Breast epithelium (tissue), 4 donors: ENCODE results near the gene MSL1. TPM values are rescaled to one million over a fixed set of nuclear protein-coding genes. Genes with fewer than 3 reads are reported as not detected.

Experiments
- DNase-seq, 2 donors: peaks; one replicate each; pipeline ENCODE4 v3.0.0-alpha.2; 2019; ENCODE audit warnings: low spot score in 2 of 2
- H3K27ac ChIP-seq, 2 donors: fragments of 200-600 bp; sonication (generic) in 1 of 2; one replicate each; pipeline ENCODE4 v1.5.1; 2016 to 2019; ENCODE audit warnings: mild to moderate bottlenecking in 1 of 2
- H3K27me3 ChIP-seq, 2 donors: fragments of 200-600 bp; sonication (generic) in 1 of 2; one replicate each; pipeline versions ENCODE4 v1.5.1 to v1.6.0; 2017 to 2019; ENCODE audit warnings: control low read depth in 1 of 2, mild to moderate bottlenecking in 1 of 2
- H3K36me3 ChIP-seq: fragments of 200-600 bp; one replicate; pipeline ENCODE4 v1.5.1; 2019
- H3K4me1 ChIP-seq, 2 donors: fragments of 200-600 bp; sonication (generic); one replicate each; pipeline ENCODE4 v1.5.1; 2016 to 2019; ENCODE audit warnings: control low read depth in 1 of 2
- H3K4me3 ChIP-seq, 3 donors: fragments of 200-600 bp; sonication (generic); 1 replicate in 2 of 3; 2 replicates in 1 of 3; pipeline ENCODE4 v1.5.1; 2016 to 2019; ENCODE audit warnings: mild to moderate bottlenecking in 3 of 3, moderate library complexity in 2 of 3
- H3K9me3 ChIP-seq, 2 donors: fragments of 200-600 bp; sonication (generic) in 1 of 2; one replicate each; pipeline ENCODE4 v1.5.1; 2016 to 2019; ENCODE audit warnings: control low read depth in 1 of 2
- POLR2A ChIP-seq: fragments of 450-650 bp; IDR thresholded peaks from one replicate; pipeline ENCODE4 v1.6.1; 2016; ENCODE audit warnings: antibody characterized with exemption, mild to moderate bottlenecking, moderate library complexity
- POLR2AphosphoS5 ChIP-seq, 3 donors: sonication (generic); formaldehyde crosslinking; IDR thresholded peaks; one replicate each; pipeline ENCODE4 v1.6.1; 2017; ENCODE audit warnings: antibody characterized with exemption in 3 of 3
- intact Hi-C: fragments of 100-400 bp; cut with DNase I; formaldehyde crosslinking; loops from one replicate; pipeline ENCODE4 v1.15.1; 2023; ENCODE audit warnings: low total_unique reads
- total RNA-seq, 3 donors: library from RNA; depleted of rRNA; stranded (reverse); fragments of >200 nt; gene quantifications; one replicate each; pipeline ENCODE4 v1.1.0, GENCODE V29; 2016
- TF ChIP-seq, protein P1 (sequence below), 3 donors: fragments of 450-650 bp; IDR thresholded peaks; one replicate each; pipeline ENCODE4 v1.5.1; 2016 to 2017; ENCODE audit warnings: antibody characterized with exemption in 3 of 3, mild to moderate bottlenecking in 3 of 3, moderate library complexity in 3 of 3

The MSL1 gene
- total RNA-seq, 3 donors from 2014 or later: 49.3 to 79.3 (median 78.2) TPM

DNA sequence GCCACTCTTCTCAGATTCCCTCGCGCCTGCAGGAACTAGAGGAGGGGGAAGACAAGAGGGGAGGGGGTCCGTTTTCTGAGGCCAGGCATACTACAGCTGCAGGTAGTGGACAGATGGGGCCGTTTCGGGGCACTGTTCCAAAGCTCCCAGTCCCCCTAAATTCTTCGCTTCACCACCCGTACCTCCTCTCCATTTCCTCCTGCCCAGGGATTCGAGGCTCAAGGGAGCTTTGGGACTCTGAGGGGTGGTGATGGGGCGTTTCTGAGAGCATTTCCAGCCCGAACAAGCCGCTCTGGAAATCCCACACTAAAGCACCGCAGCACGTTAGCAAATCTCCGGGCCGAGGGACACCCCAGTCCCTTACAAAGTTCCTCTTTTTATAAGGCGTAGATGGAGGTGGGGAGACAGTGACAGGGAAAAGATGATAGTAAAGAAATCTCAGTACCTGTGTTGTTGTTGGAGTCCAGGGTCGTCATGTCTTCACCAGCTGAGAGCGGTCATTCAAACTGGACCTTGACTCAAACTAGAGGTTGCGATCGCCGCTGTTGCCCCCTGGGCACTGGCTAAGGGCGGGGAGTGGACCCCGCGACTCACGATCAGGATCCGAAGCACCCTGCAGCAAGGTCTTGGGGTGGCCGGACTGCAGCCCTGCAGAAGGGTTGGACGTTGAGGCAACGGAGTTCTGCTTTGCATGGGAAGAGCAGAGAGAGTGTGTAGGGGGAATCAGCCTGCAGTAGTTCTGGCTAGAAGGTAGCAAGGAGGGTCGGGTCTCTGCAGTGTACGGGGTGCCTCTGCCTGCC lies 22.0 kb upstream of the MSL1 start:
- intact Hi-C loops: no loop called here
- Histone ChIP-seq H3K27ac (peak overlapping the region; percentile 95 to 99), H3K4me3 (peak overlapping the region; percentile 64 to 84 (median 80)), H3K27me3 (no peaks in the 10 kb centered on the region), H3K4me1 (peaks cover 30 to 47% of the 10 kb centered on the region in 2 donors), H3K36me3 (no peaks in the 10 kb centered on the region), H3K9me3 (no peaks in the 10 kb centered on the region)
- TF ChIP-seq, protein P1, sequence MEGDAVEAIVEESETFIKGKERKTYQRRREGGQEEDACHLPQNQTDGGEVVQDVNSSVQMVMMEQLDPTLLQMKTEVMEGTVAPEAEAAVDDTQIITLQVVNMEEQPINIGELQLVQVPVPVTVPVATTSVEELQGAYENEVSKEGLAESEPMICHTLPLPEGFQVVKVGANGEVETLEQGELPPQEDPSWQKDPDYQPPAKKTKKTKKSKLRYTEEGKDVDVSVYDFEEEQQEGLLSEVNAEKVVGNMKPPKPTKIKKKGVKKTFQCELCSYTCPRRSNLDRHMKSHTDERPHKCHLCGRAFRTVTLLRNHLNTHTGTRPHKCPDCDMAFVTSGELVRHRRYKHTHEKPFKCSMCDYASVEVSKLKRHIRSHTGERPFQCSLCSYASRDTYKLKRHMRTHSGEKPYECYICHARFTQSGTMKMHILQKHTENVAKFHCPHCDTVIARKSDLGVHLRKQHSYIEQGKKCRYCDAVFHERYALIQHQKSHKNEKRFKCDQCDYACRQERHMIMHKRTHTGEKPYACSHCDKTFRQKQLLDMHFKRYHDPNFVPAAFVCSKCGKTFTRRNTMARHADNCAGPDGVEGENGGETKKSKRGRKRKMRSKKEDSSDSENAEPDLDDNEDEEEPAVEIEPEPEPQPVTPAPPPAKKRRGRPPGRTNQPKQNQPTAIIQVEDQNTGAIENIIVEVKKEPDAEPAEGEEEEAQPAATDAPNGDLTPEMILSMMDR (IDR thresholded peaks at IDR 0.05): no peak
- no peak for TF ChIP-seq POLR2A
- TF ChIP-seq POLR2AphosphoS5 (IDR thresholded peaks at IDR 0.05): no peak
- peak in 1 of 2 donors; percentile 43 for DNase-seq

DNA sequence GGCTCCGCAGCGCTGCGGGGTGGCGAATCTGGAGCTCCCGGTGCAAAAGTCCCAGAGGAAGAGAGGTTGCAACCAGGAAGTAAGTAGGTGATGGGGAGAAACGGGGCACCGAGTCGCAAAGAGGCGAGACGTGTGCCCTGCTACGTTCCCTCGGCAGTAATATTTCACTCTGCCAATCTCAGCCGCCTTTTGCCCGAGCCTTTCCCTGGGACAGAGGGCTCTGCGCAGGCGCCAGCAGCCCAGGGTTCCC lies 21.4 kb upstream of the MSL1 start, which contains the start of gene NR1D1:
TSS of gene NR1D1 (minus strand) at position 171 of the 250 bp plus-strand sequence. CDS start 495 bp downstream, outside the sequence.
- H3K4me3 ChIP-seq: peak within 1 kb of the TSS; percentile 64 to 84 (median 80)
- H3K27ac ChIP-seq: peak within 1 kb of the TSS; percentile 95 to 99
- peaks cover 32 to 52% of the 10 kb centered on the region in 2 donors for H3K4me1 ChIP-seq
- intact Hi-C loops: no loop called here
- H3K36me3 ChIP-seq: no peaks in the 10 kb centered on the region
- H3K27me3 ChIP-seq: no peaks in the 10 kb centered on the region
- no peak for DNase-seq
- H3K9me3 ChIP-seq: no peaks in the 10 kb centered on the region
- TF ChIP-seq, protein P1 (IDR thresholded peaks at IDR 0.05): peak in 1 of 3 donors; percentile 0
- TF ChIP-seq POLR2A: peak; percentile 83
- TF ChIP-seq POLR2AphosphoS5 (IDR thresholded peaks at IDR 0.05): peak in 2 of 3 donors; percentile 95 to 96

DNA sequence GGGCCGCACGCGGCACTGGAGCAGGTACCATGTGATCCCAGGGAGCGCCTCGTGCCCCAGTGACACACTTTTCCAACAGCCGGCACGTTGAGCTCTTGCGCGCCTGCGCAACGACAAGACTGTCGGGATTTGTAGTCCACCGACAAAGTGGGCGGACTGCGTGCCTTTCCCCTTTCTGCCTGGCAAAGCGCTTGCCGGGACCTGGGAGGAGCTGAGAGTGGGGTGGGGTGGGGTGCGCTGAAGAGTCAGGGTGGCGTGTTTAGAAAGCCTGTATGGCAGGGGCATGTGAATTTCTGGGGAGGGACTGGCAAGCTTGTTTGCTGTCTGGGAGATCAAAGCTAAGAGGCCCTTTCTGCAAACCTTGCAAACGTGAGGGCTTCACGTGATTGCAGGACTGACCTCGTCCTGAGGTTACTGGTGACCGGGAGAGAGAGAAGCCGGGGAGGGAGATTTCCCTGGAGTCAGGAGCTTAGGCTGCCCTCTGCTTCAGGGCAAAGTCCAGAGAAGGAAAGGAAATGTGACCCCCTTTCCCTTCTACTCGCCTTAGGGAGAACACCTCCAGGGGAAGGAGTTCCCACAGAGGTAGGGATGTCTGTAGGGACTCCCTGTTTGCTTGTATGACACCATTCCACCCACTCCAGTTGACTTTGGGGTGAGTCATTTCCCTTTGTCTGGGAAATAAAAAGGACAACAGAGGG lies 21.0 kb upstream of the MSL1 start:
- peaks cover 27 to 48% of the 10 kb centered on the region in 2 donors for H3K4me1 ChIP-seq
- intact Hi-C loops: no loop called here
- no peaks in the 10 kb centered on the region for H3K9me3 ChIP-seq
- H3K27me3 ChIP-seq: no peaks in the 10 kb centered on the region
- peak overlapping the region; percentile 64 to 84 (median 80) for H3K4me3 ChIP-seq
- peak overlapping the region; percentile 95 to 99 for H3K27ac ChIP-seq
- peak; percentile 99 for DNase-seq
- TF ChIP-seq POLR2A (no peak), POLR2AphosphoS5 (IDR thresholded peaks at IDR 0.05) (peak; percentile 27 to 87 (median 83))
- TF ChIP-seq, protein P1 (IDR thresholded peaks at IDR 0.05): peak in 1 of 3 donors; percentile 4
- H3K36me3 ChIP-seq: no peaks in the 10 kb centered on the region

DNA sequence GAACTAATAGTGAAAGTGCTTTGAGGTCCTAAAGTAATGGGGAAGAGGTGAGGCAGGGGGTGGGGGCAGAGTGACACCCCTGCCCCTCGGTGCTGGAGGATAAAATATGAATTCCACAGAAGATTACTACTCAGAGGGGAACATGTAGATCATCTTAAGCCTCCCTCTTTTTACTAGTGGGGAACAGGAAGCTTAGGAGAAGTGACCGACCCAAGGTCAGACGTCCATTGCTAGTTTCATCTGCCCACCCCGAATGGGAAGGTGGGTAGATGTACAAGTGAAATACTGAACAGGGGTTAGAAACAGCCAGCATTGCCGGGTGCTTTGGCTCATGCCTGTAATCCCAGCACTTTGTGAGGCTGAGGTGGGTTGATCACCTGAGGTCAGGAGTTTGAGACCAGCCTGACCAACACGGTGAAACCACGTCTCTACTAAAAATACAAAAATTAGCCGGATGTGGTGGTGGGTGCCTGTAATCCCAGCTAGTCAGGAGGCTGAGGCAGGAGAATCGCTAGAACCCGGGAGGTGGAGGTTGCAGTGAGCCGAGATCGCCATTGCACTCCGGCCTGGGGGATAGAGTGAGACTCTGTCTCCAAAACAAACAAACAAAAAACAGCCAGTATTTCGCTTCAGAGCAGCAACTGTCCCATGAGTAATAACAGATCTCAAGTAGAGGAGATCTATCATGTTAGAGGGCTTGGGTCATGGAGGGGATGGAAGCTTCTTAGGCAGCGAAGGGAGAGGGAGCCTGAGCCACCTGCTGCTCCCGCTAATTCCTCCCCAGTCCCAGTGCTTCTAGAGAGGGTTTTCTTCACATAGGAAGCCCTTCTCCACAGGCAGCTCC lies 20.2 kb upstream of the MSL1 start:
- DNase-seq: no peak
- Histone ChIP-seq H3K4me1 (peaks cover 27 to 45% of the 10 kb centered on the region in 2 donors), H3K27me3 (no peaks in the 10 kb centered on the region), H3K27ac (peak overlapping the region; percentile 95 to 99), H3K4me3 (peak overlapping the region; percentile 64 to 84 (median 80)), H3K9me3 (no peaks in the 10 kb centered on the region), H3K36me3 (no peaks in the 10 kb centered on the region)
- intact Hi-C loops: no loop called here
- TF ChIP-seq, protein P1 (IDR thresholded peaks at IDR 0.05): no peak
- TF ChIP-seq POLR2AphosphoS5 (IDR thresholded peaks at IDR 0.05) (no peak), POLR2A (no peak)
